Naive thymus-derived CD4-positive, alpha-beta T cell (primary cell): ENCODE data around the gene DYNLRB1. TPM values are rescaled to one million over a fixed set of nuclear protein-coding genes. Genes with fewer than 3 reads are reported as not detected.

Experiments
- ATAC-seq: fragments of 150-1000 bp; cut with Tn5 transposase; 2 replicates; pipeline ENCODE4 v1.10.0; 2021; ENCODE audit warnings: mild to moderate bottlenecking, moderate library complexity
- CTCF ChIA-PET: fragments of 350-600 bp; sonication (Branson Sonifier 250); formaldehyde crosslinking; loops from one replicate; lab custom pipeline; 2021; ENCODE audit warnings: antibody characterized with exemption; lab: Charles Lee
- POLR2A ChIA-PET: fragments of 350-600 bp; sonication (Branson Sonifier 250); formaldehyde crosslinking; loops from one replicate; lab custom pipeline; 2021; ENCODE audit warnings: antibody characterized with exemption, inconsistent platforms; lab: Charles Lee
- DNase-seq, 9 donors: peaks; one replicate each; pipeline versions ENCODE4 v3.0.0 to v3.0.0-alpha.2; 2020 to 2022; ENCODE audit warnings: mixed read lengths in 1 of 9
- H3K27ac ChIP-seq: one replicate; pipeline ENCODE4 v1.7.0; 2013; ENCODE audit warnings: mild to moderate bottlenecking, low read depth, low read length, moderate library complexity
- H3K27me3 ChIP-seq, 2 donors: one replicate each; pipeline ENCODE4 v1.7.0; 2013; ENCODE audit warnings: low read length in 2 of 2, mild to moderate bottlenecking in 2 of 2, moderate library complexity in 2 of 2; ENCODE audit not compliant: control insufficient read depth in 2 of 2, insufficient read depth in 2 of 2
- H3K36me3 ChIP-seq, 3 experiments: 1 replicate in 2 of 3; 2 replicates in 1 of 3; pipeline ENCODE4 v1.7.0; 2013; ENCODE audit warnings: low read length in 3 of 3, mild to moderate bottlenecking in 3 of 3, moderate library complexity in 1 of 3; ENCODE audit not compliant: insufficient read depth in 3 of 3, control insufficient read depth in 2 of 3
- H3K4me1 ChIP-seq, 2 donors: one replicate each; pipeline ENCODE4 v1.7.0; 2013; ENCODE audit warnings: low read length in 2 of 2, mild to moderate bottlenecking in 2 of 2, moderate library complexity in 1 of 2; ENCODE audit not compliant: control insufficient read depth in 2 of 2, insufficient read depth in 2 of 2
- H3K4me3 ChIP-seq: 2 replicates; pipeline ENCODE4 v1.7.0; 2013; ENCODE audit warnings: mild to moderate bottlenecking, low read length
- H3K9me3 ChIP-seq, 3 experiments: 1 replicate in 2 of 3; 2 replicates in 1 of 3; pipeline ENCODE4 v1.7.0; 2013; ENCODE audit warnings: low read length in 3 of 3; ENCODE audit not compliant: control insufficient read depth in 2 of 3
- H3K27ac Mint-ChIP-seq, 9 donors: one replicate each; pipeline ENCODE4 v1.8.0; 2020 to 2022; ENCODE audit warnings: mixed read lengths in 9 of 9, mild to moderate bottlenecking in 8 of 9, moderate library complexity in 5 of 9, inconsistent platforms in 2 of 9
- H3K27me3 Mint-ChIP-seq, 5 donors: one replicate each; pipeline ENCODE4 v1.8.0; 2021 to 2022; ENCODE audit warnings: mixed read lengths in 5 of 5, mild to moderate bottlenecking in 1 of 5
- H3K36me3 Mint-ChIP-seq, 5 donors: one replicate each; pipeline ENCODE4 v1.8.0; 2020 to 2022; ENCODE audit warnings: mixed read lengths in 5 of 5, mild to moderate bottlenecking in 3 of 5, inconsistent platforms in 1 of 5
- H3K4me1 Mint-ChIP-seq, 7 donors: one replicate each; pipeline ENCODE4 v1.8.0; 2020 to 2022; ENCODE audit warnings: mixed read lengths in 7 of 7, mild to moderate bottlenecking in 3 of 7, inconsistent platforms in 1 of 7
- H3K4me3 Mint-ChIP-seq, 10 donors: one replicate each; pipeline ENCODE4 v1.8.0; 2020 to 2022; ENCODE audit warnings: mild to moderate bottlenecking in 10 of 10, mixed read lengths in 10 of 10, moderate library complexity in 6 of 10, inconsistent platforms in 2 of 10
- H3K9me3 Mint-ChIP-seq, 11 donors: one replicate each; pipeline ENCODE4 v1.8.0; 2020 to 2022; ENCODE audit warnings: mixed read lengths in 11 of 11, mild to moderate bottlenecking in 4 of 11, inconsistent platforms in 1 of 11, moderate library complexity in 1 of 11
- intact Hi-C, 2 donors: fragments of 100-400 bp; cut with micrococcal nuclease; formaldehyde crosslinking; loops; one replicate each; pipeline ENCODE4 v1.15.1; 2023
- polyA plus RNA-seq, 2 donors: library from polyadenylated mRNA; unstranded; fragments of 300-500 nt; fragmentation: Illumina TruSeq; gene quantifications; one replicate each; pipeline ENCODE4 v1.2.3, GENCODE V29; 2021
- total RNA-seq, 6 experiments: library from RNA in 5 of 6; stranded (reverse) in 5 of 6; gene quantifications; 1 replicate in 5 of 6; 2 replicates in 1 of 6; pipeline ENCODE4 v1.2.3 and lab custom pipeline; 2021 to 2026

The DYNLRB1 gene
- total and polyA plus RNA-seq, 7 experiments from 2014 or later: 45.9 to 275 (median 65.9) TPM

DNA sequence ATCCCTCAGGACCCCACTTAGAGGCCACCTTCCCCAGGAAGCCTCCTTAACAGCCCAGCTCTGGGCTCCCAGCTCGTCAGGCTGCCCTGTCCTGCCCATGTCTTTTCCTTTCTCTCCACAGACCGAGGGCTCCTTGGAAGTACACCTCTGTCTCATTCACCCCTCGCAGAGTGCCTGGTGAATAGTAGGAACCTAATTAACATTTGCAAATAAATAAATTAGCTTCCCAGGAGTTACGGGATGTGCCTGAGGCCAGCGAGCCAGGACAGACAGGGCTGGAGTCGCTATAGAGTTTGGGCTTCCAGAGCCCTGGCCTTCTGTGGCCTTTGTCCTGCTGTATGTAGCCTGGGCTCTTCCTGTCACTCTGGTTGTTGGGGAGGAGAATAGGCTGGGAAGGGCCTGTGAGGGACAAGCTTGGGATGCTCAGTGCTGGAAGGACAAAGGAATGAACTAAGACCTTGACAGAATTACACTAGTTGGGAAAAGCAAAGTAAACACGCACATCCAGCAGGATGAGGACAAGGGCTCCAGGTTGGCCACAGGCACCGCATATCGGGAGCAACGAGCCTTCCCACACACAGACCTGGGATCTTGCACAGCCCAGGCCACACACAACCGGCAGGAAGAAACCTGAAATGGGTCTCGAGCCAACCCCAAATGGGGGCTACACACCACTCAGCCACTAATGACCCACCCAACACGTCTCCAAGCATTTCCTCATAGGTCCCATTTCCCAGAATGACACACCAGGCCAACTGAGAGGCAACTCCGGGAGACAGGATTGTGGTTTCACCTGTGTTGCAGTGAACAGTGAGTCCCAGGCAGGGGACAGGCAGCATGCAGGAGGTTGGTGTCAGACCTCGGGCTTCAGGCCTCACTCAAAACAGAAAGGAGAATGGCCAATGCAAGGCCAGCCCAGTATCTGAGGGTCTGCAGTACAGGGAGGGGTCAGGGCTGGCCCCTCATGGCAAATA lies 52.0 kb downstream of the DYNLRB1 start:
- Mint-ChIP-seq H3K4me1 (peaks cover 0 to 11% (median 5%) of the 10 kb centered on the region in 7 donors), H3K27ac (peak overlapping the region in 1 of 9 donors; percentile 59), H3K9me3 (no peaks in the 10 kb centered on the region), H3K27me3 (no peaks in the 10 kb centered on the region), H3K4me3 (no peak overlapping the region), H3K36me3 (peaks cover 7 to 15% (median 11%) of the 10 kb centered on the region in 5 donors)
- DNase-seq (no peak), ATAC-seq (no peak)
- Histone ChIP-seq H3K27me3 (no peaks in the 10 kb centered on the region), H3K36me3 (peaks cover 0 to 51% (median 0%) of the 10 kb centered on the region in 3 experiments), H3K4me1 (no peaks in the 10 kb centered on the region), H3K9me3 (no peaks in the 10 kb centered on the region), H3K4me3 (no peak overlapping the region), H3K27ac (no peak overlapping the region)
- POLR2A ChIA-PET: no interaction called here
- intact Hi-C loops: no loop called here
- CTCF ChIA-PET: no interaction called here

DNA sequence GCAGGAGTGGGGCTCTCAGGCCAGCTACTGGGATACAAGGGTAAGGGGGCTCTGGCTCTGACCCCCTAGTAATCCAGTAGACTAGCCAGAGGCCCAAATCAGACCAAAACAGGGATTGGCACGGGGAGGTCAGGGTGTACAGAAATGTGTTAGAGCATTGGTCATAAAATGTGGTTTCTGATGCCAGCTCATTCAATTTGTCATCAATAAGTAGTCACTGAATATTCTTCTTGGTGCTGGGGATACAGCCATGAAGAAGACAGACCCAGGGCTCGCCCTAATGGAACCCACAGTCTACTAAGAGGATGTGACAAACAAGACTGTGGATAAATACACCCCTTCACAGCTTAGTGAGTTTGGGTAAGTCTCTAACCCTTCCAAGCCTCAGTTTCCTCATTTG lies 53.4 kb downstream of the DYNLRB1 start:
- POLR2A ChIA-PET: no interaction called here
- Mint-ChIP-seq H3K4me3 (no peak overlapping the region), H3K36me3 (peaks cover 7 to 25% (median 15%) of the 10 kb centered on the region in 5 donors)

DNA sequence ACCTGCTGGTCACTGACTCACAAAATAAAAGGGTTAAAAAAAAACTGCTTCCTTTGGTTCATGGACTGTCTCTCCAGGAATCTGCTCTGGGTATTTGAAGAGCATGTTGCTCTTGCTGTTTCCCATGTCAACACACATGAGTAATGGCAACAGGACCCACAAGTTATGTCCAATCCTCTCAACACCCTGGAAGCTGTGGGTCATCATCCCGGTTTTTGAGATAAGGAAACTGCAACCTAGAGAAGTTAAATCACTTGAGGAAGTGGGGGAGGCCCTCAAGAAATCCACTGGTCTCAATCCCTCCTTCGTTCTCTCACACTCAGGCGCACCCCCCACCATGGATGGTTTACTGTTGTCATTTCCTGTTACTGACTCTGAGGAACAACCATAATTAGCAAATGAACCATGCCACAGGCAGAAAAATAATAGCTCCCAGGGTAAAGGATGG lies 54.7 kb downstream of the DYNLRB1 start:
- ATAC-seq: no peak
- Histone ChIP-seq H3K4me1 (no peaks in the 10 kb centered on the region), H3K27ac (no peak overlapping the region), H3K27me3 (no peaks in the 10 kb centered on the region), H3K36me3 (peaks cover 0 to 73% (median 0%) of the 10 kb centered on the region in 3 experiments), H3K4me3 (no peak overlapping the region), H3K9me3 (no peaks in the 10 kb centered on the region)
- Mint-ChIP-seq H3K27ac (peak overlapping the region in 5 of 9 donors; percentile 18 to 75 (median 30)), H3K36me3 (peaks cover 5 to 33% (median 18%) of the 10 kb centered on the region in 5 donors), H3K27me3 (no peaks in the 10 kb centered on the region), H3K9me3 (peaks cover 0 to 2% (median 0%) of the 10 kb centered on the region in 11 donors), H3K4me1 (peaks cover 0 to 8% (median 5%) of the 10 kb centered on the region in 7 donors), H3K4me3 (no peak overlapping the region)
- DNase-seq: no peak
- POLR2A ChIA-PET: no interaction called here
- CTCF ChIA-PET: no interaction called here
- intact Hi-C loops: no loop called here

More for the DNA sequence above, 53.4 kb downstream of the DYNLRB1 start:
- Mint-ChIP-seq H3K4me1 (peaks cover 0 to 11% (median 5%) of the 10 kb centered on the region in 7 donors), H3K9me3 (peaks cover 0 to 2% (median 0%) of the 10 kb centered on the region in 11 donors), H3K27ac (no peak overlapping the region), H3K27me3 (no peaks in the 10 kb centered on the region)
- H3K27ac ChIP-seq: no peak overlapping the region
- DNase-seq (no peak), ATAC-seq (no peak)
- H3K36me3 ChIP-seq: peaks cover 0 to 65% (median 0%) of the 10 kb centered on the region in 3 experiments
- no peak overlapping the region for H3K4me3 ChIP-seq
- H3K9me3 ChIP-seq: no peaks in the 10 kb centered on the region
- H3K27me3 ChIP-seq: no peaks in the 10 kb centered on the region
- CTCF ChIA-PET: no interaction called here
- intact Hi-C loops: no loop called here
- H3K4me1 ChIP-seq: no peaks in the 10 kb centered on the region

DNA sequence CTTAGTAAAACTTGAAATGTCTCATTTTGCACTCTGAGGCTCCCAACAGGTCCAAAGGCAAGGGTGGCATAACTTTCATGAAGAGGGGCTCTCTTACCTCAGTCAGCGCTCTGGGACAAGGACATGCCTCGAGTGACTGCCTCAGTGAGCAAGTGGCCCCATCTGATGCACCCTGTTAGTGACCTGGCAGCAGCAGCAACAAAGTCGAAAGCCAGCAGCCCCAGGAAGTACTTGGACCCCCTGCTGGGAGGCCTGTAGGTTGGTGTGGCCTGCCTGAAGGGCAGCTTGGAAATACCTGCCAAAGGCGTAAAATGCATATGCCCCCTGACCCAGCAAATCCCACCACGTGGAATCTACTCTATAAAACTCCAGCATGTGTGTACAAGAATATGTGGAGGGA lies 55.5 kb downstream of the DYNLRB1 start:
- Mint-ChIP-seq H3K27ac (no peak overlapping the region), H3K36me3 (peaks cover 5 to 33% (median 18%) of the 10 kb centered on the region in 5 donors)
- CTCF ChIA-PET: no interaction called here

DNA sequence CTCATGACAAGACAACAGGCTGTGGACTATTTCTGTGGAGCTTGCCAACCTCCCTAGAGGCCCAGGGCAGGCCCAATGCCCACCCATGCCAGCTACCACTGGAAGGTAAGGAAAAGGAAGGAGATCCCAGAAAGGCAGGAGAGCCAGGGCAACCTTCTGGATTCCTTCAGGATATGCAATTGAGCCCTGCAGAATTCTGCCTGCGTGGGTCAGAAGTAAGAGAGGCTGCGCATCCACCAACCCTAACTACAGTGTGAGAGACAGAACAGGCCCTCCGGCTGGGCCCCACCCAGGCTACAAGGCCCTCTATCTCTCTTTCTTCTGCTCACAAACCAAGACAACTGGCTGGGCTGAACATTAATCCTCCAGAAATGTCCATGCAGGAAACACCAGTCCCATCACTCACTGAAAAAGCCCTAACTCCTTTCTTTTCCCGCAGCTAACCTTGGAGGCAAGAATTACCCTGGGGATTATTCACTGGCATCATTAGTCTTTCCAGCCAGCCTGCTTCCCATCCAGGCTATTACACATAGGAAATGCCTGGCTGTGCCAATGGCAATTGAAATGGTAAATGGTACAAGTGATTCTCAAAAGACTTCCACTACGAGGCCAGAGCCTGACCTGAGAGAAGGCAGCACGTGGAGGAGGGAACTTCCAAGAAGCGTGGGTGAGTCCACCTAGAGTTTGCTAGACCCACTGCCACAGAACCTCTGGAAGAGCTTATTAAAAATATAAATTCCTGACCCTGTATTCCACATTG lies 57.5 kb downstream of the DYNLRB1 start:
- no peaks in the 10 kb centered on the region for H3K4me1 ChIP-seq
- Mint-ChIP-seq H3K4me3 (no peak overlapping the region), H3K27ac (peak overlapping the region in 3 of 9 donors; percentile 8 to 27 (median 26)), H3K36me3 (peaks cover 5 to 38% (median 16%) of the 10 kb centered on the region in 5 donors), H3K4me1 (peaks cover 0 to 12% (median 5%) of the 10 kb centered on the region in 7 donors), H3K27me3 (no peaks in the 10 kb centered on the region), H3K9me3 (peaks cover 0 to 2% (median 0%) of the 10 kb centered on the region in 11 donors)
- ChIA-PET CTCF (no interaction called here), POLR2A (interaction anchor here (0.6 kb wide), 1 partner anchor 217 kb away, joined by 3 read pairs; no protein-coding TSS in a partner anchor)
- intact Hi-C loops: no loop called here
- H3K36me3 ChIP-seq: peaks cover 0 to 57% (median 0%) of the 10 kb centered on the region in 3 experiments
- H3K27ac ChIP-seq: no peak overlapping the region
- H3K4me3 ChIP-seq: no peak overlapping the region
- ATAC-seq (no peak), DNase-seq (no peak)
- no peaks in the 10 kb centered on the region for H3K27me3 ChIP-seq
- no peaks in the 10 kb centered on the region for H3K9me3 ChIP-seq

More for the DNA sequence above, 55.5 kb downstream of the DYNLRB1 start:
- intact Hi-C loops: no loop called here
- ATAC-seq (no peak), DNase-seq (no peak)
- Histone ChIP-seq H3K27ac (no peak overlapping the region), H3K4me3 (no peak overlapping the region), H3K4me1 (no peaks in the 10 kb centered on the region), H3K9me3 (no peaks in the 10 kb centered on the region), H3K27me3 (no peaks in the 10 kb centered on the region), H3K36me3 (peaks cover 0 to 70% (median 0%) of the 10 kb centered on the region in 3 experiments)
- POLR2A ChIA-PET: no interaction called here
- no peaks in the 10 kb centered on the region for H3K27me3 Mint-ChIP-seq
- H3K4me1 Mint-ChIP-seq: peaks cover 0 to 8% (median 5%) of the 10 kb centered on the region in 7 donors
- H3K9me3 Mint-ChIP-seq: peaks cover 0 to 2% (median 0%) of the 10 kb centered on the region in 11 donors
- H3K4me3 Mint-ChIP-seq: no peak overlapping the region

DNA sequence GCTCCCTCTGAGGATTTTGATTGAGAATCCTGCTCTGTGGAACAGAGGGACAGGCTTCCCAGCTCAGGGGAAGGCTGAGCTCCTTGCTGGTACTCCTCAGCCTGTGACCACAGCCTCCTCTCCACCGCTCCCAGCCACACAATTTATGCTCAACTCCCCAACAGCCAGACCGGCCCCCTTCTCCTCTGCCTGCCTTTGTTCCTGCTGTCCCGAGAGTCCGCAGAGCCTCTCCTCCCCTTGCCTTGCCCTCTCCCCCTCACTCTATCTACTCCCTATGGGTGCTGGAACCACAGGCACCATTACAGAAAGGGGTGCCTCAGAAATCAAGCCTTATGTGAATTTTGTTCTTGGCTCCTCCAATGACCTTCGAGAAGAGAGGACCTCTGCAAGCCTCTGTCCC lies 58.2 kb downstream of the DYNLRB1 start:
- ChIA-PET POLR2A (no interaction called here), CTCF (no interaction called here)
- Mint-ChIP-seq H3K4me3 (no peak overlapping the region), H3K27me3 (no peaks in the 10 kb centered on the region), H3K9me3 (peaks cover 0 to 2% (median 0%) of the 10 kb centered on the region in 11 donors), H3K4me1 (peaks cover 0 to 15% (median 5%) of the 10 kb centered on the region in 7 donors), H3K36me3 (peaks cover 5 to 41% (median 16%) of the 10 kb centered on the region in 5 donors), H3K27ac (peak overlapping the region in 1 of 9 donors; percentile 52)
- H3K4me1 ChIP-seq: no peaks in the 10 kb centered on the region
- no peak overlapping the region for H3K27ac ChIP-seq
- DNase-seq: no peak
- H3K9me3 ChIP-seq: no peaks in the 10 kb centered on the region
- H3K4me3 ChIP-seq: no peak overlapping the region
- intact Hi-C loops: no loop called here
- H3K36me3 ChIP-seq: peaks cover 0 to 63% (median 0%) of the 10 kb centered on the region in 3 experiments
- no peaks in the 10 kb centered on the region for H3K27me3 ChIP-seq
- no peak for ATAC-seq
